ENCODE data around the gene FOXQ1.

FOXQ1 gene

GRCh38 chr6:1363729-1364572 lies 52.1 kb downstream of the FOXQ1 start:
- Histone ChIP-seq H3K27ac (ENCODE audit: low read depth, low read length) (no peak overlapping the region), H3K79me2 (ENCODE audit: control insufficient read depth, insufficient read depth, low read length, unreplicated experiment) (no peaks in the 10 kb centered on the region), H3K4me3 (ENCODE audit: low read depth, low read length) (no peak overlapping the region), H3K4me1 (ENCODE audit: control insufficient read depth, insufficient read depth, low read length, unreplicated experiment) (no peaks in the 10 kb centered on the region), H3K27me3 (ENCODE audit: insufficient read depth, low read length) (peaks cover 26% of the 10 kb centered on the region; the same call in 1 of the 2 replicates), H3K36me3 (ENCODE audit: insufficient read depth, low read length) (no peaks in the 10 kb centered on the region), H2AFZ (ENCODE audit: low read length, unreplicated experiment) (no peak overlapping the region)

Data from ACC112 (cell line).